PC-3 (cell line): ENCODE measurements around the gene RPS13.

Experiments
- EZH2 ChIP-seq: fragments of 300-600 bp; sonication (generic); IDR thresholded peaks from one replicate; pipeline ENCODE4 v1.6.1; 2017; ENCODE audit warnings: antibody characterized with exemption, mild to moderate bottlenecking, low read length; ENCODE audit not compliant: unreplicated experiment
- TF ChIP-seq, protein P1 (sequence below): fragments of 300-600 bp; sonication (generic); conservative IDR thresholded peaks from 2 replicates; pipeline ENCODE4 v1.5.1; 2017; ENCODE audit warnings: antibody characterized with exemption, low read depth, mild to moderate bottlenecking, low read length

GRCh38 chr11:17121981-17122380 lies 44.5 kb upstream of the RPS13 start:
- TF ChIP-seq, protein P1, sequence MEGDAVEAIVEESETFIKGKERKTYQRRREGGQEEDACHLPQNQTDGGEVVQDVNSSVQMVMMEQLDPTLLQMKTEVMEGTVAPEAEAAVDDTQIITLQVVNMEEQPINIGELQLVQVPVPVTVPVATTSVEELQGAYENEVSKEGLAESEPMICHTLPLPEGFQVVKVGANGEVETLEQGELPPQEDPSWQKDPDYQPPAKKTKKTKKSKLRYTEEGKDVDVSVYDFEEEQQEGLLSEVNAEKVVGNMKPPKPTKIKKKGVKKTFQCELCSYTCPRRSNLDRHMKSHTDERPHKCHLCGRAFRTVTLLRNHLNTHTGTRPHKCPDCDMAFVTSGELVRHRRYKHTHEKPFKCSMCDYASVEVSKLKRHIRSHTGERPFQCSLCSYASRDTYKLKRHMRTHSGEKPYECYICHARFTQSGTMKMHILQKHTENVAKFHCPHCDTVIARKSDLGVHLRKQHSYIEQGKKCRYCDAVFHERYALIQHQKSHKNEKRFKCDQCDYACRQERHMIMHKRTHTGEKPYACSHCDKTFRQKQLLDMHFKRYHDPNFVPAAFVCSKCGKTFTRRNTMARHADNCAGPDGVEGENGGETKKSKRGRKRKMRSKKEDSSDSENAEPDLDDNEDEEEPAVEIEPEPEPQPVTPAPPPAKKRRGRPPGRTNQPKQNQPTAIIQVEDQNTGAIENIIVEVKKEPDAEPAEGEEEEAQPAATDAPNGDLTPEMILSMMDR, result no peak
- no peak for TF ChIP-seq EZH2
